ENCODE measurements around the gene EPHB1.

Gene EPHB1

GRCh38 chr3:134755821-134756220 is 39.2 kb upstream of the EPHB1 start:
- Histone ChIP-seq H2BK5ac (ENCODE audit: low read length) (no peak overlapping the region), H3K36me3 (replicated peaks in 1 of 2; ENCODE audit: control insufficient read depth in 2 of 2, insufficient read depth in 2 of 2, low read length in 2 of 2) (no peaks in the 10 kb centered on the region), H2AFZ (ENCODE audit: low read length) (no peak overlapping the region), H3K4me3 (ENCODE audit: low read length in 2 of 2) (no peak overlapping the region), H2BK120ac (ENCODE audit: low read depth, low read length) (no peak overlapping the region), H3K4me2 (ENCODE audit: insufficient read depth, low read length, poor library complexity, severe bottlenecking) (no peak overlapping the region), H3K4me1 (ENCODE audit: control insufficient read depth in 2 of 2, insufficient read depth in 1 of 2, low read depth in 1 of 2, low read length in 2 of 2) (no peaks in the 10 kb centered on the region), H3K14ac (ENCODE audit: low read length) (no peak overlapping the region), H2BK15ac (ENCODE audit: low read length) (no peak overlapping the region), H3K23ac (ENCODE audit: low read depth, low read length, poor library complexity) (no peak overlapping the region), H4K91ac (ENCODE audit: low read depth, low read length, poor library complexity) (no peak overlapping the region), H2AK5ac (ENCODE audit: low read depth, low read length) (no peak overlapping the region), H4K8ac (ENCODE audit: low read depth, low read length) (no peak overlapping the region), H3K27ac (replicated peaks; ENCODE audit: low read length) (no peak overlapping the region), H3K27me3 (ENCODE audit: control insufficient read depth in 3 of 3, insufficient read depth in 3 of 3, low read depth in 1 of 3, low read length in 3 of 3) (peaks cover 0 to 4% (median 0%) of the 10 kb centered on the region in 3 experiments), H3K9me3 (replicated peaks in 1 of 2; ENCODE audit: control insufficient read depth in 2 of 2, insufficient read depth in 1 of 2, low read depth in 1 of 2, low read length in 2 of 2) (no peaks in the 10 kb centered on the region), H3K9ac (ENCODE audit: low read depth, low read length, poor library complexity) (no peak overlapping the region), H3K18ac (ENCODE audit: low read length) (no peak overlapping the region), H2BK12ac (ENCODE audit: low read length) (no peak overlapping the region), H3K79me1 (ENCODE audit: low read depth, low read length) (no peaks in the 10 kb centered on the region), H3K4ac (ENCODE audit: low read length) (no peak overlapping the region)
- WGBS, 2 donors (ENCODE audit: extremely low coverage in 2 of 2, insufficient read length in 2 of 2, insufficient replicate concordance in 1 of 2) = no CpG with 5 or more reads among the region's 2 CpGs
- DNase-seq (ENCODE audit: low spot score) = no peak

- DNase-seq (ENCODE audit: low spot score) = no peak
- H2AK5ac ChIP-seq (ENCODE audit: low read depth, low read length) = no peak overlapping the region
These were observed 37.5 kb upstream of the EPHB1 start for GRCh38 chr3:134757549-134758069.

GRCh38 chr3:134761213-134761612 is 33.8 kb upstream of the EPHB1 start:
- no peak overlapping the region for H2BK12ac ChIP-seq (ENCODE audit: low read length)
- no peak overlapping the region for H3K18ac ChIP-seq (ENCODE audit: low read length)
- H3K4me1 ChIP-seq (ENCODE audit: control insufficient read depth in 2 of 2, insufficient read depth in 1 of 2, low read depth in 1 of 2, low read length in 2 of 2) = no peaks in the 10 kb centered on the region
- WGBS, 2 donors (ENCODE audit: extremely low coverage in 2 of 2, insufficient read length in 2 of 2, insufficient replicate concordance in 1 of 2) = no CpG with 5 or more reads among the region's 8 CpGs
- no peak overlapping the region for H2BK15ac ChIP-seq (ENCODE audit: low read length)
- H3K4me2 ChIP-seq (ENCODE audit: insufficient read depth, low read length, poor library complexity, severe bottlenecking) = no peak overlapping the region
- no peak overlapping the region for H2BK5ac ChIP-seq (ENCODE audit: low read length)
- H2AFZ ChIP-seq (ENCODE audit: low read length) = no peak overlapping the region
- H3K4ac ChIP-seq (ENCODE audit: low read length) = no peak overlapping the region
- no peak overlapping the region for H2BK120ac ChIP-seq (ENCODE audit: low read depth, low read length)
- no peak overlapping the region for H4K91ac ChIP-seq (ENCODE audit: low read depth, low read length, poor library complexity)
- H3K27ac ChIP-seq (replicated peaks; ENCODE audit: low read length) = no peak overlapping the region
- H3K14ac ChIP-seq (ENCODE audit: low read length) = no peak overlapping the region
- DNase-seq (ENCODE audit: low spot score) = no peak
- no peak overlapping the region for H2AK5ac ChIP-seq (ENCODE audit: low read depth, low read length)
- H3K4me3 ChIP-seq (ENCODE audit: low read length in 2 of 2) = no peak overlapping the region
- H3K36me3 ChIP-seq (replicated peaks in 1 of 2; ENCODE audit: control insufficient read depth in 2 of 2, insufficient read depth in 2 of 2, low read length in 2 of 2) = no peaks in the 10 kb centered on the region
- no peak overlapping the region for H3K23ac ChIP-seq (ENCODE audit: low read depth, low read length, poor library complexity)
- H3K79me1 ChIP-seq (ENCODE audit: low read depth, low read length) = no peaks in the 10 kb centered on the region
- H3K27me3 ChIP-seq (ENCODE audit: control insufficient read depth in 3 of 3, insufficient read depth in 3 of 3, low read depth in 1 of 3, low read length in 3 of 3) = peaks cover 0 to 4% (median 0%) of the 10 kb centered on the region in 3 experiments
- no peak overlapping the region for H4K8ac ChIP-seq (ENCODE audit: low read depth, low read length)
- H3K9me3 ChIP-seq (replicated peaks in 1 of 2; ENCODE audit: control insufficient read depth in 2 of 2, insufficient read depth in 1 of 2, low read depth in 1 of 2, low read length in 2 of 2) = no peaks in the 10 kb centered on the region
- no peak overlapping the region for H3K9ac ChIP-seq (ENCODE audit: low read depth, low read length, poor library complexity)

More at GRCh38 chr3:134757549-134758069, 37.5 kb upstream of the EPHB1 start:
- Histone ChIP-seq H3K4ac (ENCODE audit: low read length) (no peak overlapping the region), H3K4me1 (ENCODE audit: control insufficient read depth in 2 of 2, insufficient read depth in 1 of 2, low read depth in 1 of 2, low read length in 2 of 2) (no peaks in the 10 kb centered on the region), H2BK120ac (ENCODE audit: low read depth, low read length) (no peak overlapping the region), H3K27me3 (ENCODE audit: control insufficient read depth in 3 of 3, insufficient read depth in 3 of 3, low read depth in 1 of 3, low read length in 3 of 3) (peaks cover 0 to 4% (median 0%) of the 10 kb centered on the region in 3 experiments), H3K27ac (replicated peaks; ENCODE audit: low read length) (no peak overlapping the region), H3K4me3 (ENCODE audit: low read length in 2 of 2) (no peak overlapping the region), H2BK12ac (ENCODE audit: low read length) (no peak overlapping the region), H3K9ac (ENCODE audit: low read depth, low read length, poor library complexity) (no peak overlapping the region), H3K14ac (ENCODE audit: low read length) (no peak overlapping the region), H3K23ac (ENCODE audit: low read depth, low read length, poor library complexity) (no peak overlapping the region), H2BK5ac (ENCODE audit: low read length) (no peak overlapping the region), H2BK15ac (ENCODE audit: low read length) (no peak overlapping the region), H3K18ac (ENCODE audit: low read length) (no peak overlapping the region), H4K91ac (ENCODE audit: low read depth, low read length, poor library complexity) (no peak overlapping the region), H3K79me1 (ENCODE audit: low read depth, low read length) (no peaks in the 10 kb centered on the region), H3K36me3 (replicated peaks in 1 of 2; ENCODE audit: control insufficient read depth in 2 of 2, insufficient read depth in 2 of 2, low read length in 2 of 2) (no peaks in the 10 kb centered on the region), H4K8ac (ENCODE audit: low read depth, low read length) (no peak overlapping the region), H3K9me3 (replicated peaks in 1 of 2; ENCODE audit: control insufficient read depth in 2 of 2, insufficient read depth in 1 of 2, low read depth in 1 of 2, low read length in 2 of 2) (no peaks in the 10 kb centered on the region), H2AFZ (ENCODE audit: low read length) (no peak overlapping the region), H3K4me2 (ENCODE audit: insufficient read depth, low read length, poor library complexity, severe bottlenecking) (no peak overlapping the region)
- WGBS, 2 donors (ENCODE audit: extremely low coverage in 2 of 2, insufficient read length in 2 of 2, insufficient replicate concordance in 1 of 2) = no CpG with 5 or more reads among the region's 3 CpGs

GRCh38 chr3:134762016-134762415 is 33.0 kb upstream of the EPHB1 start:
- DNase-seq (ENCODE audit: low spot score) = no peak
- H3K4ac ChIP-seq (ENCODE audit: low read length) = no peak overlapping the region

More at GRCh38 chr3:134762016-134762415, 33.0 kb upstream of the EPHB1 start:
- H2BK15ac ChIP-seq (ENCODE audit: low read length) = no peak overlapping the region
- H3K36me3 ChIP-seq (replicated peaks in 1 of 2; ENCODE audit: control insufficient read depth in 2 of 2, insufficient read depth in 2 of 2, low read length in 2 of 2) = no peaks in the 10 kb centered on the region
- no peak overlapping the region for H2AK5ac ChIP-seq (ENCODE audit: low read depth, low read length)
- H3K23ac ChIP-seq (ENCODE audit: low read depth, low read length, poor library complexity) = no peak overlapping the region
- no peaks in the 10 kb centered on the region for H3K4me1 ChIP-seq (ENCODE audit: control insufficient read depth in 2 of 2, insufficient read depth in 1 of 2, low read depth in 1 of 2, low read length in 2 of 2)
- H2BK120ac ChIP-seq (ENCODE audit: low read depth, low read length) = no peak overlapping the region
- H3K18ac ChIP-seq (ENCODE audit: low read length) = no peak overlapping the region
- no peaks in the 10 kb centered on the region for H3K9me3 ChIP-seq (replicated peaks in 1 of 2; ENCODE audit: control insufficient read depth in 2 of 2, insufficient read depth in 1 of 2, low read depth in 1 of 2, low read length in 2 of 2)
- peaks cover 0 to 9% (median 0%) of the 10 kb centered on the region in 3 experiments for H3K27me3 ChIP-seq (ENCODE audit: control insufficient read depth in 3 of 3, insufficient read depth in 3 of 3, low read depth in 1 of 3, low read length in 3 of 3)
- no peak overlapping the region for H3K27ac ChIP-seq (replicated peaks; ENCODE audit: low read length)
- no peak overlapping the region for H3K9ac ChIP-seq (ENCODE audit: low read depth, low read length, poor library complexity)
- no CpG with 5 or more reads among the region's 4 CpGs for WGBS, 2 donors (ENCODE audit: extremely low coverage in 2 of 2, insufficient read length in 2 of 2, insufficient replicate concordance in 1 of 2)
- no peak overlapping the region for H4K91ac ChIP-seq (ENCODE audit: low read depth, low read length, poor library complexity)
- no peak overlapping the region for H3K4me2 ChIP-seq (ENCODE audit: insufficient read depth, low read length, poor library complexity, severe bottlenecking)
- no peak overlapping the region for H2BK12ac ChIP-seq (ENCODE audit: low read length)
- H3K79me1 ChIP-seq (ENCODE audit: low read depth, low read length) = no peaks in the 10 kb centered on the region
- H2BK5ac ChIP-seq (ENCODE audit: low read length) = no peak overlapping the region
- H4K8ac ChIP-seq (ENCODE audit: low read depth, low read length) = no peak overlapping the region
- H3K4me3 ChIP-seq (ENCODE audit: low read length in 2 of 2) = no peak overlapping the region
- H2AFZ ChIP-seq (ENCODE audit: low read length) = no peak overlapping the region
- no peak overlapping the region for H3K14ac ChIP-seq (ENCODE audit: low read length)
